ENCODE measurements around the gene SFXN5.
"Not testable (repeated sequence)": the region's sequence is repeated elsewhere in the genome, so short reads cannot be mapped to it uniquely, and the experiment has no call there.

The SFXN5 gene

DNA sequence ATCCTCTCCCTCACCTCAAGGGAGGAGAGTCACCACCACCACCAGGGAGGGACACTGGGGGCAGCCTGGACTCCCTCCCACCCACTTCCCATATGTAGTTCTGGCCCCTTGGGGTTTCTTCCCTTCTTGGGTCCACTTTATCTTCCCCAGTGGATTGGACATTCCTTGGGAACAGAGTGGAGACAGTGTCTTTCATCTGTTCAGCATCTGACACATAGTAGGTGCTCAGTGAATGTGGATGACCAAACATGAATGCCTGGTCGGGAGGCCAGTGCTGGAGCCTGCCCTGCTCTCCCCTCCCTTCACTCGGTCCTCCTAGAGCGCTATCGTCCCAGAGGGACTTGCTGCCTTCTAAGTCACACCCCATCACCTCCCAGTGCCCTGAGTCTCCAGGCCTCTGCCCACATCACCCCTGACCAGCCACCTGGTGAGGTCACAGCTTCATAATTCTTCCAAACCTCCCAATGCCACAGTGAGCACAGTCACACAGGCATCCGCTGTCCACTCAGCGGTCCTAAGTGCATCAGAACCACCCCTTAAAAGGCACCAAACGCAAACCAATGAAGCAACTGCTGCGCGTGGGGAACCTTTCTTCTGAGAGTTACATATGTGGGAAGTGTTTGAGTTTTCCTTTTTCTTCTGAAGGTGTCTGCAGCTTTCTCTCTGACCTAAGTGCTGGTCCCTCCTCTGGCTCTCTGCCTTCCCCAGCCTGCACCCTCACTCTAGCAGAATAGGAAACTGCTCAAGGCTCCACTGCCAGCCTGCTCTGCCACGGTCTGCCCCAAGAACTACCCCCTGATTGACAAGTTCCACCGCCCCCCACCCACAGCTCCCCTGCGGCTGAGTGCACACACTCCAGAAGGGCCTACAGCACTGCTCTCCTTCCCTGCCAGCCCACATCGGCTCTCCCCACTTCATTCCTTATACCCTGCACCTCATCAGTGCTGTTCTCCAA is 7.2 kb upstream of the SFXN5 start:
- DNase-seq (ENCODE audit: low read depth), result no peak

DNA sequence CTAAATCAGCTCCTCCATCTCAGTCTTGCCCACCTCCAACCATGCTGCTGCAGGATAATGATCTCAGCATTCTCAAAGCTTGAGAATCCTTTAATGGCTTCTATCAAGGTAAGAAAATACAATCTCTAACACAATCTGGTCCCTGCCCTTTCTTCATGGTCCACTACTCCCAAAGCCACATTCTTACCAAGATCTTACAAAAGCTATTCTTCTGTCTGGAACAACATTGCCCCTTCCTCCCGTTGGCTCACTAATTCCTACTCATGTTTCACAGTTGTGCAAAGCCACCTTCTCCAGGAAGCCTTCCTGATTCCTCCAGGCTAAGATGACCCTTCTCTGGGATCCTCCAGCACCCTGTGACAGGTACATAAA is 5.9 kb upstream of the SFXN5 start:
- DNase-seq (ENCODE audit: low read depth), result no peak

DNA sequence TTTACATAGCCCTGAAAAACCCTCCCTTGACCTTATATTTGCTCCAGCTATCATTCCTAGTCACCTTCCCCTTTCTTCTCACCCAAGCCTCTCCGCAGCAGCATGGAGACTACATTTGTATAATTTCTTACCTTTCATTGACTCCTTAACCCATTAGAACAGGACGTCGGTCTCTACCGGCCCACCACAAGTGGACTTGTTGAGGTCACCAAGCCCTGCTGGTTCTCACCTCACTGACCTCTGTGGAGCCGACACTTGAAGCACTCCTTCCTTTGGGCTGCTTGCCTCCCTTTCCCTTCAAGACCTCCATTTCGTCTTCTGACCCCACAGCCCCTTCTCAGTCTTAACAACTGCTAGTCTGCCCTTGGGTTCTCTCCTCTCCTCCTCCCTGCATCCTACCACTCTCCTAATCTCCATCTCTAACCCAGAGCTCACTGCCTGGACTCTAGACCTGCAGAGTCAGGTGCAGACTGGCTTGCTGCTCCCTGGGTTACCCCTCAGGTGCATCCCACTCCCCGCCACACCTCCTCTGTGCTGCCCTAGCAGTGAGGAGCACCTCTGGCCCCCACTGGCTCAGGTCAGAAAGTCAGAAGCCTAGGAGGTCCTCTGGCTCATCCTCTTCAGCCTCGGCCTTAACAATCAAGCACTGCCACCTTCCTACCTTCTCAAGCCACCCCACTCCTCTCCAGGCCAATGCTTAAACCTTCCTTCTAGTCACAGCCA is 5.3 kb upstream of the SFXN5 start:
- no peak for DNase-seq (ENCODE audit: low read depth)

DNA sequence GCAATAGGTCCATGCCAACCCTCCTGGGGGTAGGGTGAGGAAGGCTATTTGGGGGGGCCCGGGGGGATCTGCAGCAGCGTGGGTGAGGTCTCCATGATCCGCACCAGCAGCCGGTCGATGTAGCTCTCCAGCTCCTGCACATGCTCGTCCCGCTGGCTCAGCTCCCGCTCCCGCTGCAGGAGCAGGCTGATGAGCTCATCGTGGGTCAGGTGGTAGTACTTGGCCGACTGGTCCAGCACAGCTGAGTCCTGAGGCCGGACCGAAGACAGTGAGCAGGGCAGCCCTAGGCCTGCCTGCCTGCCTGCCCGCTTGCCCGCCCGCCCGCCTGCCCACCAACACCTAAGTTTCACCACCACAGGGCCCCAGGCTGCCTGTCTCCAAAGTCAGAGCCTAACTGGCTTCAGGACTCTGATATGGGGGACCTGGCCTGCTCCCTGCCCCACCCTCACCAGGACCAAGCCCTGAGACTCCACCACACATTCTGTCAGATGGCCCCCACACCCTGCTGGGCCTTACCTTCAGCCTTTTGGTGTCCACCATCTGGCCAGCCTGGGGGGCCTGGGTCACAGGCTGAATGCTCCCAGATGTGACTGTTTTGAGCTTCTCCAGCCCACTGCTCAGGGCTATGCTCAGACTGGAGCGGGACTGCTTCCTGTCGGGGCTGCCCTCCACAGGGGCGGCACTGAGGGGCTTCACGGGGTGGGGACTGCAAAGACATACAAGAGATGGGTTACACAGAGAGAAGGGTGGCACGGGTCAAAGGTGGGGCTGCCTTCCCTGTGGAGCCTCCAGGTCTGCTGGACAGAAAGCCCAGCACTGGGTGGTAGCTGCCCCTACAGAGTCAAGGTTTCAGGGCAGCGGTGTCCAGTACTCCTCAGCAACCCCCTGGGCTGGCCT is 4.2 kb upstream of the SFXN5 start:
- DNase-seq (ENCODE audit: low read depth), result no peak

DNA sequence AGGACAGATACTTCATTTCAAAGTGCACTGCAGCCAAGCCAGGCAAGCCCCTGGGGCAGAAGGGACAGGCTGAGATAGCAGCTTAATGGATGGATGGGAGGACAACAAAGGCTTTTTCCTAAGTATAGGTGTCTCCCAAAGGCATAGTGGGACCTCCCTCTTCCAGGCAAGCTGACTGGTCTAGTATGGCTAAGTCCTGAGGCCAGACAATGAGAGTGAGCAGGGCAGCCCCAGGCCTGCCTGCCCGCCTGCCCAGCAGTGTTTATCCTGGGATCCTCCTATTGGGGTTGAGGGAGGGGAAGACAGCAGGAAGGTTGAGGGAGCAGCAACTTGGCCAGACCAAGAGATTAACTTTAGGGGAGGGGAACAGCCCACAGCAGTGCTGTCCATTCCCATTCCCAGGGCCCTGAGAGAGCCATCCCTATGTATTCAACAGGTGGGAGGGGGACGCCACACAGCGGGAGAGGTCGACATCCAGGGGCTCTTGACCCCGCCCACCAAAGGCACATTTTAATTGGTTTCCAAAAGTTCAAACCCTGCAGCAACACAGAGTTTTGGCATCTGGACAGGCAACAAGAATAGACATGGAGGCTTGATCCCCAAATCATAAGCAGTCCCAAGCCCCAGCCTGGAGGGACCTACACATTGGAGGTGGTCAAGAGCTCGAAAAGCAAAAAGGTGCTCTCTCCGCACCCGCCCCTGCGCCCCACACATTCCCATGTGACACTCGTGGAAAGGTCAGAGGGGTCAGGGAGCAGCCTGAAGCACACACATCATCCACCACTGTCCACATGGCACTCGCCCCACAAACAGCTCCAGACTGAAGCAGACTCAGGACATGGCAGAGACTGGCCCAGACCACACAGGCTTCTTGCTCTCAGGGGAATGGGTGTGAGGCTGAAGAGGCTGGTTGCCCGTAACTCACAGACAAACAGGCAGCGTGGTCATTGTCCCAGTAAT is 2.9 kb upstream of the SFXN5 start:
- DNase-seq (ENCODE audit: low read depth), result no peak

DNA sequence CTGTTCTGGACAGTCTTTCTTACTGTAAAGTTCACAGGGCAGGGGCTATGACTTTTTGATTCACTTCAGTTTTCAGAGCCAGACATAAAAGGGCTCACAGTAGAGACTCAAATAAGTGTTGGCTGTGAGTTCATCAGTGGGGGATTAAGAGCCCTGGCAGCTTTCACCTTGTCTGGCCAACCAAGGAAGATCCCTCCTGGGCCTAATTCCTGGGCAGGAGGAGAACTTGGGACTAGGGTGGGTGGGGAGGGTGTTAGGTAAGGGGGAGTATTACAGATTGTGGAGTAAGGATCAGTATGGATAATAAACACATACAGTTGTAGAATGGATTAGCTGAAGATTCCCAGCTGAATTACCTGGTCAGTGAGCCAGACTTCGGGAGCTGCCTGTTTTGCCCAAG is 904 bp upstream of the SFXN5 start:
- DNase-seq (ENCODE audit: low read depth), result no peak

DNA sequence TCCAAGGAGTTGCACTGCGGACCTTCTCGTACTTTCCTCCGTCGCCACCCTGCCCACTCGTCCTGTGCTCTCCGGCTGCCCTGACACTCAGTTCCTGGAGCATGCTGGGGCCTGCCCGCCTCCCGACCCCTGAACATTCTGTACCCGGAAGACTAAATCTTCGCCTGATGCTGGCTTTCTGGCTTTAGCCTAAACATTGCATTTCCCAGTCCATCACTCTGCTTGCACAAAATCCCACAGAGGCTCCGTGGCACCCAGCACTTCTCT is 550 bp upstream of the SFXN5 start:
- DNase-seq (ENCODE audit: low read depth), result no peak

DNA sequence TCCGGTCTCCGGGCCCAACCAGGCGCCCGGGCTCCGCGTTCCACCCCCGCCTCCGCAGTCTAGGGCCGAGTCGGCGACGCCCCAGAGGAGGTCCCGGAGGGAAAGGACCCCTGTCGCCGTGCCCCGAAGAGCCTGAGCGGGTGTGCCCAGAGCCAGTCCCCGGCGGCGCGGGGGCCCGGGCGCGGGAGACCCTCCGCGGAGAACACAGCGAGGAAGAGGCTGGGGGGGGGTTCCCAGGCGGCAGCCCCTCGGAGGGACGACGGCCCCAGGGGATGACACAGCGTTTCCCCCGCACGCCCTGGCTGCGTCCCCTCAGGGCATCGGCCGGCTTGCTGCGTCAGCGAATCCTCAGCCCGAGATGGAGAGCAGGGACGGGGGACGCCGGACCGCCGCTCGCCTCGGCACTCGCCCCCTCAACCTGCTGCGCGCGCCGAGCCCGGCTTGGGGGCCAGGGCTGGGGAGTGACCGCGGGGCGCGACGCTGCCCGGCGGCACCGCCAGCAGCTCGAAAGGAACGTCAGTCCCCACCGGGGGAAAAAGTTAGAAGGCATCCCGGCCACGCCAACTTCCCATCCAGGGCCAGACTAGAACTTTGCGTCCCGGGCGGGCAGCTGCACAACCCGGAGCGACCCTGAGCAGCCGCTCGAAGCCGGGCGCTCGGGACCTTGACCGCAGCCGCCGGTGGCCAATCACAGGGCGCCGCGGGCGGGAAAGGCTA is 711 bp downstream of the SFXN5 start:
- DNase-seq (ENCODE audit: low read depth), result no peak

DNA sequence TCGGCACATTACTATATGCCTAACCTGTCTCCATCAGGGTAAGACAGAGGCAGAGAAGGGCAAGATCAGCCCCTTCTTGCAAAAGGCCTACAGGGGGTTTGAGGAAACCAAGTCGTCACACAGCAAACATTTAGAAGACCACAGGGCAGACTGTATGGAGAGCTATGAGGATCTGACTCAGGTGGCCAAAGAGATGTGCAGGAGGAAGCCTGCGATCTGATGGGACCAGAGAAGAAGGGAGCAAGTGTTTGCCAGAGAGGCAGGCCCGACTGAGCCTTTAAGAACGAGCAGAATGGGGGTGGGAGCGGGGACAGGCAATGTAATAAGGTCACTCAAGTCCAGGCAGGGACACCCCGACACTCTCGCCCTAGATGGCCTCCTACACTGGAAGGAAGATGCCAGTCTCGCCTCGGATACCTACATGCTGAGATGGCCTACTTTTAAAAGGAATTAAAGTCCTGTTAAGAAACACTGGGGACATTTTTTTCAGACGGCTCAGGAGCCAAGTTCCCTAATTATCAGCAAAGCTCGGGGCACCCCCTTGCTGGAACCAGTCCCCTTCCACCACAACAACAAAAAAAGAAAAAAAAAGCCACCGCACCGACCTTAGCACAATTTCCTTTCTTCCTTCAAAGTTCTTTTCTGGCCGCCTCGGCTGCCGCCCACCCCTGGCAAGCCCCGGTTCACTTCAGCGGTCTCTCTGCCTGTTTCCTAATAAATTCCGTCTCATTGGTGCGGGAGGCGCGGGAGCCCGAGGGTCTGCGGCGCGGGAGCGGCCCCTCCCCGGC is 1.5 kb downstream of the SFXN5 start:
- DNase-seq (ENCODE audit: low read depth), result no peak

DNA sequence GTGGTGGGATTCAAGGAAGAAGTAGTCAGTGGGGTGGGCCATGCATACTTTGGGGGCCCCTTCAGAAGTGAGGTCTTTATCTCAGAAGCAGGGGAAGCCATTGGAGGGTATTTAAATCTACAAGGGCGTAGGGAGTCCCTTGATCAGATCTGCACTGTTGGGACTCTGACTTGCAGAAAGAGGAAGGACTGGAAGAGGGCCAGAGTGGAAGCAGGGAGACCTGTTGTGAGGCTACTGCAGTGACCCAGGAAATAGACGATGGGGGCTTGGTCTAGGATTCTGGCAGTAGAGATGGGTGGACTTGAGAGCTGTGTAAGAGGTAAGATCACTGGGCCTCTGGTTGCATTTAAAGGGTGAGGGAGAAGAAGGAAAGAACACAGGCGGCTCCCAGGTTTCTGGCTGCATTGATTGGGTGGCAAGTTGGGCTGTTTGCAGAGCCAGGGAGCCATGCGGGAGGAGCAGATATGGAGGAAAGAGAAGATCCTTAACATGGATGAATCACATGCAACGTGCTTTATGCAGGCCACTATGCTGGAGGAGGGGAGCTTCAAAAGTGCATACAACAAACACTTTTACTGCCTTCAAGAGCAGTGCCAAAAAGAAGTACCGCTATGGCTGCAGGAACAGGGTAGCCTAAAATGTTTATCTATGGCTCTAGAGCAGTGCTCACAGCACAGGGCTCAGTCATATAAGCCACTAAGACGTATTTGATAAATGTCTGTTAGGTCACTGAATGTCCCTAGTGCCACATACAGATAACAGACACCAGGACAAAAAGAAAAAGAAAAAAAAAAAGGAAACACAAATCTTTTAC is 2.3 kb downstream of the SFXN5 start:
- DNase-seq (ENCODE audit: low read depth), result no peak

DNA sequence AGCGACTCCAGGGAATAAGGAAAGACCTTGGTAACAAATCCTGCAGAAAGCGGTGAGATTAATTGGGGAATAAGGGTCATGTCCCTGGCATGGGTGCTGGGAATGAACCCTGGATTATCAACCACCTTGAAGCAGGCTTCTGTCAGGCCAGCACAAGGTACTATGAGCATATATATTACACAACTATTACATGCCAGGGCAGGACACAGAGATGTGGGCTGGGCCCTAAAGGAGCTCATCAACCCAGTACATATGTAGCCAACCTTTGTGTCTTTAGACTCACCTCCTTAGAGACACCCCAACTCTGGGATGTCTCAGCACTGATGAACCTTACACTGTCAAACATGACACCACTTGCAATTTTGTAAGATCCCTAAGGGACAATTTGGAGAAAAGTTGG is 3.4 kb downstream of the SFXN5 start:
- DNase-seq (ENCODE audit: low read depth), result no peak

DNA sequence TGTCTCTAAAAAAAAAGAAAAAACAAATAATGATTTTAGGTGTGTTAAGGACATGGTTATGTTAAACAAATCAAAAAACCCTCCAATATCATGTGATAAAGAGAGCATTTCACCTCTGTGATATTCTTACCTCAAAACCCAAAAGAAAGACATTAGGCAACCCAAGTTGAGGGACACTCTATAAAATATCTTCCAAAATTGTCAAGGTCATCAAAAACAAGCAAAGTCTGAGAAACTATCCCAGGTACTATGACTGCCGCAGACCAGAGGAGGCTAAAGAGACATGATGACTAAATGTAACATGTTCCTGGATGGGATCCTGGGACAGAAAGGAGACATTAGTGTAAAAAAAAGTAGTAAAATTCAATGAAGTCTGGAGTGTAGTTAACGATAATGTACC is 4.5 kb downstream of the SFXN5 start:
- DNase-seq (ENCODE audit: low read depth), result no peak

DNA sequence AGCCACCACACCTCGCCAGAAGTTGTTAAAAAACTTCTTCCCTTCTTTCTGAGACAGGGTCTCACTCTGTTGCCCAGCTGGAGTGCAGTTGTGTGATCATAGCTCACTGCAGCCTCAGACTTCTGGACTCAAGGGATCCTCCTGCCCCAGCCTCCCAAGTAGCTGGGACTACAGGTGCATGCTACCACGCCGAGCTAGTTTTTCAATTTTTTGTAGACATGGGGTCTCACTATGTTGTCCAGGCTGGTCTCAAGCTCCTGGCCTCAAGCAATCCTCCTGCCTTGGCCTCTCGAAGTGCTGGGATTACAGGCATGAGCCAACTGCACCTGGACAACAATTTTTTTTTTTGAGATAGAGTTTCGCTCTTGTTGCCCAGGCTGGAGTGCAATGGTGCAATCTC is 6.4 kb downstream of the SFXN5 start:
- DNase-seq (ENCODE audit: low read depth), result not testable (repeated sequence)

DNA sequence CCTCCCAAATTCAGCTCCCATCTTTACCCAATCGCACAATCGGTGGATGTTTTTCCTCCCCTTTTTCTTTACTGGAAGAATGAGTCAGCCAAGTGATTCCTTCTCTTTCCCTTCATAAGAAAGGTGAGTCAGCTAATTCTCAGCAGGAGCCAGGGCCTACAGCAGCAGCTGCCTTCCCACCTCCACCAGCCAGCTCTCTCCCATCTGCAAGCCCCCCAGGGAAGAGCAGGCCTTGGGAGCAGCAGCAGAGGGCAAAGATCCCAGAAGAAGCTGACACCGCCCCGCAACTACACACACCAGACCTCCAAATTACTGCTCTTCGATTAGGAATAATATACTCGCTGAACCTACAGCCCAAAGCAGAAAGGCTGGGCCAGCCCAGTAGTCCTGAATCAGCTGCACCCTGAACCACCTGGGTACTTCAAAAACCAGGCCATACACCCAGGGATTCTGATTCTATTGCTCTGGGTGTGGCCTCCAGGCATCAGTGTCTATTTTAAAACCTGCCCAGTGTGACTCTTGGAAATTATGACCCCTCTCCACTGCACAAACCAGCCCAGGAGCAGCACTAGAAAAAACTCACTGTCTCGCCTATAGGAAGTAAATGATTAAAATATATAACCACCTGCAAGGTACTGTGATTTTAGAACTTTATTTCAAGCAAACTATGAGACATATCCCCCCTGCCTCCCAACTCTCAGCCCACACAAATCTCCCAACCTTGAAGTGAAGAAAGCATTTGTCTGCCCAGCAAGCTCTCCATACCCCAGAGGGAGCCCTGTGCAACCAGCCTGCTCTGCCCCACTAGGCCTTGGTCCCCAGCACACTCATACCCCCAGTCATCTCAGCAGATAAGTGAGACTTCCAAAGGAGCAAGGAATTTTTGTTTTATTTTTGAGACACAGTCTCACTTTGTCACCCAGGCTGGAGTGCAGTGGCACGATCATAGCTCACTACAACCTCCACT is 7.3 kb downstream of the SFXN5 start:
- DNase-seq (ENCODE audit: low read depth), result peak; percentile 71

DNA sequence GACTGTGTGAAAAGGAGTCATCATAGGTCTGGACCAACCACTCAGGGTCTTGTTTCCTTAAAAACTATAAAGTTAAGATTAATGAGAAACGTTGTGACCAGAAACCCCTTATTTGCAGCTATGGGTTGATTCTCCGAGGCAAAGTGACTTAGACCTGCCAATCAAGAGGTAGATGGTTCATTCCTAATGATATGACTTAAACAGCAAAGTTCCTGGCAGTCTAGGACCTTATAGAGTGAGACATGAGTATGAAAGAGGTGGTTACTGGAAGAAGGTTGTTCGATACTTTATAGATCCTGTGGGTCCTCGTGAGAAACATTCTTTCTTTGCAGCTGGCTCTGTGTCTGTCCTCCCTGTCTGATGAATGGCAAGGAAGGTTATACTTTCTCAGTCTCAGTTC is 8.0 kb downstream of the SFXN5 start:
- no peak for DNase-seq (ENCODE audit: low read depth)

DNA sequence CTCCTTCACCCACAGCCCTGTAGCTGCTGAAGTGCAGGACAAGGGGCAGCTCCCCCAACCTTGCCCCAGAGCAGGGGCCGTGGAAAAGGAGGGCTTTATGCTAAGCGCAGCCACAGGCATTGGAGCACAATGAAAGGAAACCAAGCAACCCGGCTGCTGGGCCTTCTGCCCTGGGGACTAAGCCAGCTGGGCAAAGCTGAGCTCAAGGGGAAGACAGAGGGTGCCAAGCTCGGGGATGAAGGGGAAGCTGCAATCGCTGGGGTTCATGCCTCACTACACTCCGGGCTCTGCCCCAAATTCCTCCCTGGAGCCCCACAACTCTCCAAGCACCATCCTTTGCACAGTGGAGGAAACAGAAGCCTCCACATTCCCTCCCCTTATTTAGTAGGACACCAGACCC is 12.4 kb downstream of the SFXN5 start:
- no peak for DNase-seq (ENCODE audit: low read depth)

DNA sequence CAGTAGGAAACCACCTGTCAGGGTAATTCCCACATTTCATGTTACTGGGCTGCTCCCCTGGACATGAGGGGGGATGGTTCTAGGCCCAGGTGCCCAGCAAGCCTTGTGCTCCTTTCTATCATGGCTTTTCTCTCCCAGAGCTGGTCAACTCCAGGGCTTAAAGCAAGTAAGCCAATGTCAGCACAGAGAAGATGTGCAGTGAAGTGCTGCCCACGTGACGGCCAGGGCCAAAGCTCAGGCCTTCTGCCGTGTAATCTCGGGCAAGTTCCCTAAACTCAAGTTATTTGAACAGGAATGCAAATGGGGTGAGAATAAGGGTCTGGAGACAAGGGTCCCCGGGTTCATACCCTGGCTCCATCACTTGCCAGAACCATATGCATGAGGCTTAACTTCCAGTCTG is 16.5 kb downstream of the SFXN5 start:
- no peak for DNase-seq (ENCODE audit: low read depth)

All from HS-5 (cell line).